NCI-H82 (cell line): ENCODE measurements around the gene HERC5.
"Not testable (repeated sequence)": the region's sequence is repeated elsewhere in the genome, so short reads cannot be mapped to it uniquely, and the experiment has no call there.

Experiments
- DNase-seq: peaks from one replicate; lab custom pipeline; 2025; lab: John Stamatoyannopoulos, UW

The HERC5 gene

GRCh38 chr4:88448211-88448765 lies 8.6 kb upstream of the HERC5 start:
- DNase-seq, result not testable (repeated sequence)

GRCh38 chr4:88448889-88449288 lies 8.0 kb upstream of the HERC5 start:
- DNase-seq, result no peak

GRCh38 chr4:88449290-88449689 lies 7.6 kb upstream of the HERC5 start:
- no peak for DNase-seq

GRCh38 chr4:88451205-88451604 lies 5.7 kb upstream of the HERC5 start:
- DNase-seq, result no peak

- DNase-seq, result no peak
Measured at GRCh38 chr4:88452912-88453311, 4.0 kb upstream of the HERC5 start.

- peak; percentile 43 for DNase-seq
Measured at GRCh38 chr4:88457307-88458103, 586 bp downstream of the HERC5 start.

- no peak for DNase-seq
Measured at GRCh38 chr4:88458104-88458740, 1.3 kb downstream of the HERC5 start.

- DNase-seq, result no peak
Measured at GRCh38 chr4:88465653-88466192, 8.8 kb downstream of the HERC5 start.

- DNase-seq, result no peak
Measured at GRCh38 chr4:88467392-88467791, 10.5 kb downstream of the HERC5 start.

GRCh38 chr4:88477229-88477860 lies 20.4 kb downstream of the HERC5 start:
- DNase-seq, result no peak

GRCh38 chr4:88478247-88478646 lies 21.3 kb downstream of the HERC5 start:
- DNase-seq, result no peak

GRCh38 chr4:88481537-88481936 lies 24.6 kb downstream of the HERC5 start:
- no peak for DNase-seq

GRCh38 chr4:88489100-88489761 lies 32.3 kb downstream of the HERC5 start:
- DNase-seq, result no peak

GRCh38 chr4:88497859-88498409 lies 41.0 kb downstream of the HERC5 start:
- no peak for DNase-seq

GRCh38 chr4:88503344-88503743 lies 46.4 kb downstream of the HERC5 start:
- no peak for DNase-seq

GRCh38 chr4:88511236-88511635 lies 54.3 kb downstream of the HERC5 start:
- DNase-seq, result no peak

GRCh38 chr4:88514557-88515511 lies 57.9 kb downstream of the HERC5 start:
- DNase-seq, result no peak

GRCh38 chr4:88516746-88517145 lies 59.8 kb downstream of the HERC5 start:
- DNase-seq, result no peak

- no peak for DNase-seq
Measured at GRCh38 chr4:88517825-88518224, 60.9 kb downstream of the HERC5 start.

GRCh38 chr4:88518911-88519310 lies 62.0 kb downstream of the HERC5 start:
- no peak for DNase-seq
